Hematopoietic multipotent progenitor cell treated with erythropoietin and hydrocortisone succinate and interleukin-3 and kit ligand, for 6 days (in vitro differentiated cells): Measurements from ENCODE around the gene CPSF4.

Experiments
- DNase-seq: peaks from one replicate; pipeline ENCODE4 v3.0.0-alpha.2; 2015

Gene CPSF4

GRCh38 chr7:99497766-99498545, 59.2 kb downstream of the CPSF4 start:
- DNase-seq, result peak; percentile 77

- no peak for DNase-seq
Observed at GRCh38 chr7:99498546-99498944, 59.8 kb downstream of the CPSF4 start.

GRCh38 chr7:99499371-99499720, 60.6 kb downstream of the CPSF4 start:
- DNase-seq, result peak; percentile 60

GRCh38 chr7:99499721-99500636, 61.2 kb downstream of the CPSF4 start, which contains the start of gene ZNF394:
Gene ZNF394, minus strand, starts transcription at chr7:99500281. Its CDS starts 188 bp downstream, at chr7:99500093.
- DNase-seq, result peak; percentile 98

GRCh38 chr7:99500637-99501009, 61.9 kb downstream of the CPSF4 start:
- peak; percentile 17 for DNase-seq

- DNase-seq, result peak; percentile 36
Observed at GRCh38 chr7:99501236-99501635, 62.5 kb downstream of the CPSF4 start.

- DNase-seq, result no peak
Observed at GRCh38 chr7:99504281-99504602, 65.5 kb downstream of the CPSF4 start.

GRCh38 chr7:99504603-99505323, 66.0 kb downstream of the CPSF4 start, which contains the start of gene ZKSCAN5:
Gene ZKSCAN5, plus strand, starts transcription at chr7:99504662. Its CDS starts 1,383 bp downstream, at chr7:99506045.
- peak; percentile 98 for DNase-seq

GRCh38 chr7:99505324-99505662, 66.5 kb downstream of the CPSF4 start:
- DNase-seq, result no peak
